ENCODE results near the gene RAPH1.
"Not testable (repeated sequence)": the region's sequence is repeated elsewhere in the genome, so short reads cannot be mapped to it uniquely, and the experiment has no call there.

GRCh38 chr2:203536586-203536951 is 1.5 kb upstream of the RAPH1 start:
- TF ChIP-seq CTCF, POLR2AphosphoS5, POLR2A (IDR thresholded peaks at IDR 0.05): not testable (repeated sequence)
